ENCODE measurements around the gene DEPP1.

The DEPP1 gene

GRCh38 chr10:44980309-44981171 lies 1.9 kb upstream of the DEPP1 start:
- DNase-seq (ENCODE audit: extremely low read depth in 1 of 2, low read depth in 1 of 2) = no peak

GRCh38 chr10:44979281-44980191 lies 927 bp upstream of the DEPP1 start:
- DNase-seq (ENCODE audit: extremely low read depth in 1 of 2, low read depth in 1 of 2) = no peak

GRCh38 chr10:44978213-44978569 lies 418 bp downstream of the DEPP1 start:
- no peak for DNase-seq (ENCODE audit: extremely low read depth in 1 of 2, low read depth in 1 of 2)

GRCh38 chr10:44977287-44978212 lies 1.1 kb downstream of the DEPP1 start:
- DNase-seq (ENCODE audit: extremely low read depth in 1 of 2, low read depth in 1 of 2) = no peak

- no peak for DNase-seq (ENCODE audit: extremely low read depth in 1 of 2, low read depth in 1 of 2)
These were observed 2.0 kb downstream of the DEPP1 start for GRCh38 chr10:44976352-44977198.

GRCh38 chr10:44975431-44976331 lies 2.9 kb downstream of the DEPP1 start:
- no peak for DNase-seq (ENCODE audit: extremely low read depth in 1 of 2, low read depth in 1 of 2)

GRCh38 chr10:44974628-44975430 lies 3.8 kb downstream of the DEPP1 start:
- DNase-seq (ENCODE audit: extremely low read depth in 1 of 2, low read depth in 1 of 2) = peak in 1 of 2 donors; percentile 43

GRCh38 chr10:44974082-44974627 lies 4.5 kb downstream of the DEPP1 start:
- DNase-seq (ENCODE audit: extremely low read depth in 1 of 2, low read depth in 1 of 2) = no peak

GRCh38 chr10:44973323-44974081 lies 5.1 kb downstream of the DEPP1 start:
- DNase-seq (ENCODE audit: extremely low read depth in 1 of 2, low read depth in 1 of 2) = no peak

- no peak for DNase-seq (ENCODE audit: extremely low read depth in 1 of 2, low read depth in 1 of 2)
These were observed 5.7 kb downstream of the DEPP1 start for GRCh38 chr10:44972874-44973306.

- no peak for DNase-seq (ENCODE audit: extremely low read depth in 1 of 2, low read depth in 1 of 2)
These were observed 6.5 kb downstream of the DEPP1 start for GRCh38 chr10:44971935-44972757.

- DNase-seq (ENCODE audit: extremely low read depth in 1 of 2, low read depth in 1 of 2) = no peak
These were observed 7.2 kb downstream of the DEPP1 start for GRCh38 chr10:44971434-44971833.

GRCh38 chr10:44970812-44971395 lies 7.7 kb downstream of the DEPP1 start:
- DNase-seq (ENCODE audit: extremely low read depth in 1 of 2, low read depth in 1 of 2) = no peak

- no peak for DNase-seq (ENCODE audit: extremely low read depth in 1 of 2, low read depth in 1 of 2)
These were observed 8.8 kb downstream of the DEPP1 start for GRCh38 chr10:44969854-44970253.

- no peak for DNase-seq (ENCODE audit: extremely low read depth in 1 of 2, low read depth in 1 of 2)
These were observed 9.9 kb downstream of the DEPP1 start for GRCh38 chr10:44968500-44969400.

Measured in activated CD8-positive, alpha-beta memory T cell treated with anti-CD3 and anti-CD28 coated beads for 1 hour (primary cell).